NOMO-1 (cell line): Measurements from ENCODE around the gene PKD2L1.
A peak's percentile ranks its signal among the peaks of the same experiment; 100 is the strongest.
"Not testable (repeated sequence)": the region's sequence is repeated elsewhere in the genome, so short reads cannot be mapped to it uniquely, and the experiment has no call there.

ENCODE experiments used
- DNase-seq, 2 experiments: peaks; one replicate each; lab custom pipeline; 2025; ENCODE audit not compliant: unreplicated experiment in 2 of 2; lab: John Stamatoyannopoulos, UW

Gene PKD2L1

DNA sequence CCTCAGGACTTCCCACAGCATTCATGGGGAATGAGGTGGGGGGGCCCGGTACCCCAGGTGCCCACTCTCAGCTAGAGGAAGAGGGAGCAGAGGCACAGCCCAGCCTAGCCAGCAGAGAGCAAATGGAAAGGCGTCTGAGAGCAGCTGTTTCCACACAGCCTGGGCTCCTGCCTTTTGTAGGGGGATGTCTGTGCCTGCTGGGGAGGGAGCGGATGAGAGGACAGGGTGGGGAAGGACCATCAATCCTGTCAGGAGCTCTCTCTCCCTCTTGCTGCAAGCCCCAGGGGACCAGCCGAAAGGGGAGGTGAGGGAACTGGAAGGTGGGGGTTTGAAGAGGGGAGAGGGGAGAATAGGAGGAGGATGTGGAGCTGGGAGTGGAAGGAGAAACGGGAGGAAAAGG is at the start of gene PKD2L1:
TSS of gene PKD2L1 (minus strand) at position 150 of the 400 bp plus-strand sequence. CDS start at position 25, 125 bp downstream.
- no peak for DNase-seq

DNA sequence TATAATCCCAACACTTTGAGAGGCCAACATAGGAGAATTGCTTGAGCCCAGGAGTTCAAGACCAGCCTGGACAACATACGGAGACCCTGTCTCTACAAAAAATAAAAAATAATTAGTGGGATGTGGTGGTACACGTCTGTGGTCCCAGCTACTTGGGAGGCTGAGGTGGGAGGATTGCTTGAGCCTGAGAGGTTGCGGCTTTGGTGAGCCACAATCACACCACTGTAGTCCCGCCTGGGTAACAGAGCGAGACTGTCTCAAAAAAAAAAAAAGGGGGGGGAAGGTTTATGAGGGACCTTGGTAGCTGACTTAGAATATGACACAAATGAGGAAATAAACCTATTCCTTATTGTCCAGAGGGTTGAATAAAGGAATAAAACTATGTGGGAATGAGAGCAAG is 47.8 kb upstream of the PKD2L1 start:
- no peak for DNase-seq

DNA sequence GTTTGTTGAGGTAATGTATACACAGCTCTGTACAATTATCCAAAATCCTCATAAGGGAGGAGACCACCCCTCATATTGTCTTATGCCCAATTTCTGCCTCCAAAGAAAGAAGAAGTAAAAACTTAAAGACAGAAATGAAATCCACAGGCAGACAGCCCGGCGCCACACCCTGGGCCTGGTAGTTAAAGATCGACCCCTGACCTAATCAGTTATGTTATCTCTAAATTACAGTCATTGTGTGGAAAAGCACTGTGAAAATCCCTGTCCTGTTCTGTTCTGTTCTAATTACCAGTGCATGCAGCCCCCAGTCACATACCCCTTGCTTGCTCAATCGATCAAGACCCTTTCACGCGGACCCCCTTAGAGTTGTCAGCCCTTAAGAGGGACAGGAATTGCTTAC is 46.6 kb upstream of the PKD2L1 start:
- not testable (repeated sequence) for DNase-seq

DNA sequence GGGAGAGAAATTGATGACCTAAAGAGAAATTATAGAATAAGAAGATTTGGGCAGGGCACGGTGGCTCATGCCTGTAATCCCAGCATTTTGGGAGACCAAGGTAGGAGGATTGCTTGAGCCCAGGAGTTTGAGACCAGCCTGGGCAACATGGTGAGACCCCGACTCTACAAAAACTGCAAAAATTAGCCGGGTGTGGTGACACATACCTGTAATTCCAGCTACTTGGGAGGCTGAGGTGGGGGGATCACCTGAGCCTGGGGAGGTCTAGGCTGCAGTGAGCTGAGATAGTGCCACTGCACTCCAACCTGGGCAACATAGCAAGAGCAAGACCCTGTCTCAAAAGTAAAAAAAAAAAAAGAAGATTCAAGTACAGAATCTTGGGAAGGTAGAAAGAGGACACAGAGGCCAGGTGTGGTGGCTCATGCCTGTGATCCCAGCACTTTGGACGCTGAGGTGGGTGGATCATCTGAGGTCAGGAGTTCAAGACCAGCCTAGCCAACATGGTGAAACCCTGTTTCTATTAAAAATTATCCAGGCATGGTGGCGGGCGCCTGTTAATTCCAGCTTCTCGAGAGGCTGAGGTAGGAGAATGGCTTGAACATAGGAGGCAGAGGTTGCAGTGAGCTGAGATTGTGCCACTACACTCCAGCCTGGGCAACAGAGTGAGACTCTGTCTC is 44.8 kb upstream of the PKD2L1 start:
- DNase-seq = not testable (repeated sequence)

DNA sequence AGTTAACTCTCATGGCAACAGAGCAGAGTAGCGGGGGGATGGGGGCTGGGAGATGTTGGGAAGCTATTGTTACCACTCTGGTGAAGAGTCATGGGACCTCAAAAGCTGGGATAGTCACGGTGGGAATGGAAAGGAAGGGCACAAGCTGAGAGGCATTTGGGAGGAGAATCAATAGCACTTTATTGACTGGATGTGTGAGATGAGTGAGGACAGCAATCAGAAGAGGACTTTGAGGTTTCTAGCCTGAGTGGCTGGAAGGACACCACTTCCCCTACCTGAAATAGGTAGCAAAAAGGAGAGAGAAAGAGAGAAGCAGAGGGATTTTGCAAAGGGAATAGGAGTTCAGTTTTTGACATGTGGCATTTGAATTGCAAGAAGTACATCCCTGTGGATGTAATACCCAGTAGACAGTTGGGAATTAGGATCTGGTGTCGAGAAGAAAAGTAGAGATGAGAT is 44.2 kb upstream of the PKD2L1 start:
- no peak for DNase-seq

DNA sequence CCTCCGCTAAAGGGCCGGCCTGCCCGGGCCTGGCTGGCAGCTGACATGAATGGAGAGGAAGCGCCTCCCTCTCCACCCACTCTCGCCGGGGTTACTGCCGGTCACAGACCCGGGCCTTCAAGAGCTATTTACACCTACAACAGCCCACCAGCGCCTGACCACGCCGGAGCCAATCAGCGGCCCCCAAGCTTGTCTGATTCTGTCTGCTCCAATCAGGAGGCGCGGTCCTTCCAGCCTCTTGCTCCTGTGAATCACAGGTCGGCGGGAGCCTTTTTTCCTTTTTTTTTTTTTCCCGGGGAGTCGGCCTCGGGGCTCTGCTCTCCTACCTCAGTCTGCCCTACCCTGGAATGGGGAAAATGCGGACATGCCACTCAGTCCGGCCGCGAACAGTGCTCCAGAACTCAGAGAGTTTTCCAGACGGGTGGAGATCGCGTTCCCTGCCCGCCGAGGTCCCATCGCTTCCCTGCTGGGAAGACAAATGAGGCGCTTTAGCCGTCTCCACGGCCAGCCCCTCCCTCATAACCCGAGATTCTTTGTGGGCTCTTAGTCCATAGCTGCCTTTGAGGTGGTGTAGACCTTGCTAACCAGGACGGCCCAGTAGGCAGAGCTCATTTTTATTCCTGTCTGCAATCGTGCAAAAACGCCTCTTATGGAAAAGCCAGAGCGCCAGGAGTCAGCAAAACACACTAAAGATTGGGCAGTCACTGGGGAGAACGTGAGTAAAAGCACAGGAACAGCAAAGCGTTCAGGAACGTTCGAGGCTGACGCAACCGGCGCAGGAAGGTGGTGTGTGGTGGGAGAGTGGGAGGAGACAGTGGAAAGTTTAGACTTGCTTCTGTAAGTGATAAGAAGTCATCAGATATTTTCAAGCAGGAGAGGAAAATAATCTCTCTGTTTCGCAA is 43.5 kb upstream of the PKD2L1 start:
- DNase-seq = peak; percentile 93 to 94

DNA sequence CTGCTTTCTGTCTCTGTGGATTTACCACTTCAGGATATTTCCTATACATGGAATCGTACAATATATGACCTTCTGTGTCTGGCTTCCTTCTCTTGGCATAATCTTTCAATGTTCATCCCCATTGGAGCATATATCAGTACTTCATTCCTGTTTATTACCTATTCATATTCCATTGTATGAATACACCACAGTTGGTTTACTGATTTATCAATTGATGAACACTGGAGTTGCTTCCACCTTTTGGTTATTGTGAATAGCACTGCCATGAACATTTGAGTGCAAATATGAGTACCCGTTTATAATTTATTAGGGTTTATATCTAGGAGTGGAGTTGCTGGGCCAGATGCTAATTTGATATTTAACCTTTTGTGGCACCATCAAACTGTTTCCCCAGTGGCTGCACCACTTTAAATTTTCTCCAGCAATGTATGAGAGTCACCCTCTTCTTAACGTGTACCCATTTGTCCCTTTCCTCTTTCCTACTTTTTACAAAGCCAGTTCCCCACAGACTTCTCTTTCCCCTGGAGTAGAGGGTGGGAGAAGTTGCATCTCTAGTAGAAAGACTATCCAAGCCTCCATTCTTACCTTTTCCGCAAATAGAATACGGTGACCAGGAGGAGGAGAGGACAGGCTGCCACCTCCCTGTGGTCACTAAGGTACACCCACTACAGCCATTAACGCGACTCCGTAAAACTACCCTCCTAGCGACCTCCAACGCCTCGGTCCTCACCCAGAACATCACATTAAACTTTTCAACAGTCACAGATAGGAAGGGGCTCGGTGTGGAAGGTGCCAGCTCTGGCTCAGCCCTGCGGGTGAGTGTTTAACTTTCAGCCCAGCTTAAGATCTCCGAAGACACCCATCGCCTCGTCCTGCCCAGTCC is 42.6 kb upstream of the PKD2L1 start:
- no peak for DNase-seq

DNA sequence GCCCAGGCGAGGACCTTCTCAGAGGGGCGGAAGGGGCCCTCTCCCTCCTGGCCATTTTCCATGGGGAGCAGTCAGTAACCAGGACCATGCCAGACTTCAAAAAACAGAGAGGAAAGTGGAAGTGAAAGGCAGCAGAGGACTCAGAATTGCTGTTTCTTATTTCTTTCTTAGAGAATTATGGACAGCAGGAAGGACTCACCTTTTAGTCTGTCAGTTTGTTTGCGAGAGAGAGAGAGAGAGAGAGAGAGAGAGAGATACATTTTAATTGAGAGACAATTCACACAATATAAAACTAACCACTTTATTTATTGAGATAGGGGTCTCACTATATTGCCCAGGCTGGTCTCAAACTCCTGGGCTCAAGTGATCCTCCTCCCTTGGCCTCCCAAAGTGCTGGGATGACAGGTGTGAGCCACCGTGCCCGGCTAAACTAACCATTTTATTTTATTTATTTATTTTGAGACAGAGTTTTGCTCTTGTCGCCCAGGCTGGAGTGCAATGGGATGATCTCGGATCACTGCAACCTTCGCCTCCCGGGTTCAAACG is 41.5 kb upstream of the PKD2L1 start:
- DNase-seq = peak in 1 of 2 experiments; percentile 33

DNA sequence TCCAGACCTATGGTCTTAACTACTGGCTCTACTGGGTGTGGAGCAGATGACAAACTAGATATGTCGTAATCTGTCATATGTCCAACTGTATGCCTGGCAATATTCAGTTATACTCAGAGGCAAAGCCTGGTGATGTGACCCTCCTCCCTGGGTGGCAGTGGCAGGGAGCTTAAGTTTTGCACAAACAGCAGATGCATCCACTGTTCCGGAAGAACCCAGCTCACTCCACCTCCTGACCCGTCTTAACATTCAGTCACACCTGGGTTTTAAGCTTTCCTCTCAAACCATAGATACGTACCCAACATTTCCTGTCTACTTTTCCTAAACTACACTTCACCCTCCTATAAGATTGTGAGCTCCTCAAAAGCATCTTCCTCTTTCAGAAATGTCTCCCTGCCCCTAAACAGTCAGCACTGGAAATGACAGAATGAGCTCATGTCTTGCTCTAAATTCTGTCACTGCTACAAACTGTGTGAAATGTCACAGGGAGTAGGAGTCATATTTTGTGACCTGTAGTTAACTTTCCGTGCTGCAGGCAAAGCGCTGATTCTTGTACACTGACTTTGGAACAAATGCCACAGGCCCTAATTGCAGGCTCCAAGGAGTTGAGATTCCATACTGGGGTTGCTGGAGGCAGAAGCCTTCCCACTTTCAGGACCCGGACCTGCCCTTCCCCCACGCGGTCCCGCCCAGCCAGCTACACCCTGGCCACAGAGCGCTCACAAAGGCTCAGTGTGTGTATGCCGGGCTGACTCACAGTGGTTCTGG is 40.9 kb upstream of the PKD2L1 start:
- peak; percentile 71 to 90 for DNase-seq

DNA sequence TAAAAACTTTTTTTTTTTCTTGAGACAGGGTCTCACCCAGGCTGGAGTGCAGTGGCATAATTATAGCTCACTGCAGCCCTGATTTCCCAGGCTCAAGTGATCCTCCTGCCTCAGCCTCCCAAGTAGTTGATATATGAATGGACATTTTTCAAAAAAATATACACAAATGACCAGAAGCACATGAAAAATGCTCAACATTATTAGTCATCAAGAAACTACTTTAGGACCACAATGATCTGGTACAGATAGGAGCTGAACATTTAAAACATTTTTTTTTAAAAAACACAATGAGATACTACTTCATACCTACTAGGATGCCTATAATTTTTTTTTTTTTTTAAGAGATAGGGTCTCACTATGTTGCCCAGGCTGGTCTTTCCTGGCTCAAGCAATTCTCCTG is 38.7 kb upstream of the PKD2L1 start:
- DNase-seq = no peak

DNA sequence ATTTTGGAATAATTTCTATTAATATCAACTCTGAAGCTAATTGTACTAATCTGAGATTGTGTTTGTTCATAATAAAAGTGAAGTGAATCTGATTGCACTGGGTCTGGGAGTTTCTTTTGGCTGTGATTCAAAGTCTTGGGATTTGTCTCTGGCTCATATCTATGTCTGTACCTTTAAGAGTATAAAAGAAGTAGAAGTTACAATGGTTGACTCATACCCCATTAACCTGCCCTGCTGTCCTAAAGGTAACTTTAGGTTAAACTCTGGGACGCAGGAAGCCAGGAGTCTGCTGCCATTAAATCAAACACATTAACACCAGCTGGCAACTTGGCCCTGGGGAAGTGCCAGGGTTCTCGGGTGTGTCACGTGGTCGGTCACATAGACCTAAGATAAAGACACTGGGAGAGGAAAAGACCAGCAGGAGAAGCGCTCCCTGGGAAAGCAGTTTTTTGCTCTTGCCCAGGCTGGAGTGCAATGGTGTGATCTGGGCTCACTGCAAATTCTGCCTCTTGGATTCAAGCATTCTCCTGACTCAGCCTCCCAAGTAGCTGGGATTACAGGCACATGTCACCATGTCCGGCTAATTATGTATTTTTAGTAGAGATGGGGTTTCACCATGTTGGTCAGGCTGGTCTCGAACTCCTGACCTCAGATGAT is 34.8 kb upstream of the PKD2L1 start:
- peak; percentile 2 to 49 for DNase-seq

DNA sequence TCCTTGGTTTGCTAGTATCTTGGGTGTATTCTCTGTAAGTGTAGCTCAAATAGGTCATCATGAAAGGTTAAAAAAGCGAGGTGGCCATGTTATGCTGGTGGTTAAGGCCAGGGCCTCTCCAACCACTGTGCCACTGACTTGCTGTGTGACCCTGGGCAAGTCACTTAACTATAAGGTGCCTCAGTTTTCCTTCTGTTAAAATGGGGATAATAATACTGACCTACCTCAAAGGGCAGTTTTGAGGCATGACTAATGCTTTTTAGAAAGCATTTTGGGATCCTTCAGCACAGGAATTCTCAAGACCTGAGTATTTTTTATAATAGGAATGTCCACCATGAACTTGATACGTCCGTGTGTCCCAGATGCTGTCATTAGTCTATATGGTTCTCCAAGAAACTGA is 34.1 kb upstream of the PKD2L1 start:
- no peak for DNase-seq

DNA sequence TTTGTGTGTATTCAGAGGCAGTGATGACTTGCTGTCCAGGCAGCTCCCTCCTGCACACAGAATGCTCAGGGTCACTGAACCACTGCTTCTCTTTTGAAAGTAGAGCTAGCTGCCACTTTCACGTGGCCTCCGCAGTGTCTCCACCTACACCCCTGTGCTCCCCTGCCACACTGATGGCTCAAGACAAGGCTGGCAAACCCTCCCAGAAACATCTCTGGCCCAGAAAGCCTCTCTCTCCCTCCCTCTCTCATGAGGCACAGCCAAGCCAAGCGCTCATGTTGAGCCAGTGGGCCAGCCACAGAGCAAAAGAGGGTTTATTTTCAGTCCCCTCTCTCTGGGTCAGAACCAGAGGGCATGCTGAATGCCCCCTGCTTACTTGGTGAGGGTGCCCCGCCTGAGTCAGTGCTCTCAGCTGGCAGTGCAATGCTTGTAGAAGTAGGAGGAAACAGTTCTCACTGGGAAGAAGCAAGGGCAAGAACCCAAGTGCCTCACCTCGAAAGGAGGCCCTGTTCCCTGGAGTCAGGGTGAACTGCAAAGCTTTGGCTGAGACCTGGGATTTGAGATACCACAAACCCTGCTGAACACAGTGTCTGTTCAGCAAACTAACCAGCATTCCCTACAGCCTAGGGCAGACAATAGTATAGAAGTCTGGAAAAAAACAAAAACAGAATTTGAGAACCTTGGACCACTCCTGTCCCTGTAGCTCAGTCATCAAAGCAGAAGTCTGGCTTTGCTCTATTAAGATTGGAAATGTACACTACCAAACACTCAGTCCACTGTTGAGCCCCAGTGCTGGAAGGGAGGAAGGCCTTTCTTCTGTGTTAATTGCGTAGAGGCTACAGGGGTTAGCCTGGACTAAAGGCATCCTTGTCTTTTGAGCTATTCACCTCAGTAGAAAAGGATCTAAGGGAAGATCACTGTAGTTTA is 32.8 kb upstream of the PKD2L1 start:
- DNase-seq = no peak

DNA sequence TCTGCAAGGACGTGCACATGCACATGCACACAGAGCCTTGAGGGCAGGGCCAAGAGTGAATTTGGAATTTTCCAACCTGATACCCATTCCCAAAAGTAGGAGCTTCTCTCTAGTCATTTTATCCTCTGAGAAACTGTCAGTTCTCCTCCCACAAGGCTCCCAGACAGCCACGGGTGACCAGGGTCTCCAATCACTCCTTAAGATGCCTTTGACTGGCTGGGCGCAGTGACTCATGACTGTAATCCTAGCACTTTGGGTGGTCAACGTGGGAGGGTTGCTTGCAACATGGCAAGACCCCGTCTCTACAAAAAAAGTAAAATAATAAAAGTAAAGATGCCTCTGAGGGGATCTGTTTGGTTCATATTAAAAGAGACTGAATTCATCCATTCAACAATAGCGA is 30.2 kb upstream of the PKD2L1 start:
- DNase-seq = no peak

DNA sequence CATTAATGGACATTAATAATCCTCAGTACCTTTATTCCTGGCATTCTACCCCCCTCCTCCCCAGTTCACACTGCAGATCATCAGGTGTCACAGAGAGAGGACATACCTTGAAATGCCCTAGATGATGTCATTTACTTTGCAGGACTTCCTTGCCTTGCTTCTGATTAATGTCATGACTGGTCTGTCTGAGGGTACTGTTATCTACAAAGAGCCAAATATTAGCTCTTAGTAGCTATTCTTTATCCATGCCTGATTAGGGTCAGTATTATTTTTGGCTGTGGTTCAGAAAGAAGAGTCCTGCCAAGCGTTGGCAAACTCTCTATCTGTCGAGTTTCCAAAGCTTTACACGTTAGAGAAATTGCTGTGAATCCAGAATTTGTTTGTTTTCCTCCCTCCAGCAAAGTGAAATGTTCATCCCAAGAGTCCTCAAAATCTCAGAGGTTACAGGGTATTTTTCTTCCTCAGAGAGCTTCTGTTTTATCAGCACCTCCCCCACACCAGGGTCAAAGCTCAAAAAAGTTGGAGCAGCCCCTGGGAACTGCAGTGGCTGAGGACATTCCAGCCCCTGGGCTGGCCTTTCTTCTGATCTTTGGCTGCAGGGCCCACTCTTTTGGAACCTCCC is 29.6 kb upstream of the PKD2L1 start:
- no peak for DNase-seq

DNA sequence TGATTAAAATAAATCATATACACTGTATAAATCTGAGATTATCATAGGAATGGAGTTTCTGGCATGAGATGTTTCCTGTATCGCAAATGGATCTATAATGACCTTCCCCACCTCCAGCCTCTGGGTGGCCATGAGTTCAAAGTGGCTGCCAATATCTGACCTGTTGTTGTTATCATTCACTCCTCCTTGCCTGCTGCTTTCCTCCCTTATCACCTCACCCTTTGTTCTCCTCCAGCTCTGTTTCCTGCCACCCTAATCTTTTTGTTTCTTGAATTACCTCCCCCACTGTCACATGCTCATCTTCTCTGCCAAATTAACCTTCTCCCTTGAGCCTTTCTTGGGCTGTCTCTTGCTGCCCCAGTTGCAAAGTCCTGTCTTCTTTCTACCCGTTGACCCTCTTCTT is 29.0 kb upstream of the PKD2L1 start:
- no peak for DNase-seq

DNA sequence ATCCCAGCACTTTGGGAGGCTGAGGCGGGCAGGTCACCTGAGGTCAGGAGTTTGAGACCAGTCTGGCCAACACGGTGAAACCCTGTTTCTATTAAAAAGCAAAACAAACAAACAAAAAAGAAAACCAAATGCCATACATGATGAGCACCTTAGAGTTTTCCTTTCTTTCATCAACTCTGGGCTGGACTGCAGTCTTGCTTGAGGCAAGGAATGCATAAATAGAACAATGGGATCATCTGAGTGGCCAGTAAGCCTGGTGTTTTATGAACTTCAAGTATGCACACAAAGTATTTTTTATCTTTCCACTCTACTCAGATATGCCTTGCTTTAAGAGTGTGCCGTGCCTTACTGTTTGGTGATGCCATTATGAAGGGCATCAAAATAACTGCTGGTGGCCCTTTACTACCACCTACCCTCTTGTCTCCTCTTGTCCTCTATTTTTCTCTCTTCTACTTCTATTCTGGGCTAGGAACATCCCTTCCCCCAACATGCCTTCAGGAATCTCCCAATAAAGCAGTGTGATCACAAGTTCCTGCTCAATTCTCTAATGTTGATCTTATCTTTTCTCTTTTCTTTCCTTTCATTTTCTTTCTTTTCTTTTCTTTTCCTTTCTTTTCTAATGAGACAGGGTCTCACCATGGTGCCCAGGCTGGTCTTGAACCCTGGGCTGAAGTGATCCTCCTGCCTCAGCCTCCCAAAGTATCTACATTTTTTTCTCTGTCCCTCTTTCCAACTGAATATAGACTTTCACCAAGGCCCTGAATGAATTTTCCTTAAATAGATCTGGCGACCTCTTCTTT is 27.2 kb upstream of the PKD2L1 start:
- DNase-seq = no peak
